ENCODE results near the gene DNAL1. TPM values are rescaled to one million over a fixed set of nuclear protein-coding genes. Genes with fewer than 3 reads are reported as not detected.

Gene DNAL1, protein sequence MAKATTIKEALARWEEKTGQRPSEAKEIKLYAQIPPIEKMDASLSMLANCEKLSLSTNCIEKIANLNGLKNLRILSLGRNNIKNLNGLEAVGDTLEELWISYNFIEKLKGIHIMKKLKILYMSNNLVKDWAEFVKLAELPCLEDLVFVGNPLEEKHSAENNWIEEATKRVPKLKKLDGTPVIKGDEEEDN
- 2.5 TPM for polyA plus RNA-seq (2012; ENCODE audit: low read depth, missing spikeins)

DNA sequence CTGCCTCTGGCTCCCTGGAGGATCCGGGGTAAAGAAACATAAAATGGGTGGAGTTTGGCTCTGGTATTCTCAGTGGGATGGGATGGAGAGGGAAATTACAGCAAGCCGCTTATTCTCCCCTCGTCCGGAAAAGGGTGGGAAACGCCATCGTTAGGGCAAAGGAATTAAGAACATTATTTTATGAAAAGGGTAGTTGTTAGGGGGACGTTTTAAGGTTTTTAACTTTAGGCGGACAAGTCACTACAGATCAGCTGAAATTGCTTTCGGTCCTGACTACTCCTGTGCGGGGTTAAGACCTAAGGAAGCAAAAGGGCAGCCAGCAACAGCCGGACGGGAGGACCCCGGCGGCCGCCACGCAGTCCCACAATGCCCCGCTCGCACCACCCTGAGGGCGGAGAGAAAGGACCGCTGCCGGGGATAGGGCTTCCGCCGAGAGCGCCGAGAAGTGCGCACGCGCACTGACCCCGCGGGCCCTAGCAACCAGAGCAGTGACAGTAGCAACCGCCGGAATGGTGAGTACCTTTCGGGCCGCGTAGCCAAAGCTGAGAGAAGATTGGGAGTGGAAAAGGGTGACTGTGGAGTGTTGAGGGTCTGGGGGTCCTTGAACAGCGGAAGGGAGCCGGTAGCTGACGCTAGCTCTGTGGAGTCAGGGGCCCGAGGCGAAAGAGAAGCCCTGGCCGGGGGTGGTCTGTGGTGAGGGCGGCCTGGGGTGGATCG lies at the start of gene DNAL1:
Gene DNAL1, plus strand, starts transcription at position 456 of the 717 bp plus-strand sequence. Its CDS starts 54 bp downstream, at position 510.
- FAIRE-seq, result peak; percentile 98
- DNase-seq (ENCODE audit: insufficient read length, low spot score), result peak; percentile 92
- TF ChIP-seq POLR2AphosphoS5 (IDR thresholded peaks at IDR 0.05; ENCODE audit: low read depth, low read length), result peak; percentile 82
- TF ChIP-seq TAF1 (IDR thresholded peaks at IDR 0.05; ENCODE audit: low read depth, low read length), result peak; percentile 52; the same call in 1 of the 2 replicates
- peak; percentile 87 for TF ChIP-seq POLR2A (IDR thresholded peaks at IDR 0.05; ENCODE audit: low read depth, low read length)
- no peak for TF ChIP-seq SPI1 (IDR thresholded peaks at IDR 0.05; ENCODE audit: low read depth, low read length)
- TF ChIP-seq PAX5 (IDR thresholded peaks at IDR 0.05; ENCODE audit: insufficient read depth, low read length, severe bottlenecking), result no peak
- TF ChIP-seq POU2F2 (IDR thresholded peaks at IDR 0.05; ENCODE audit: low read depth, low read length), result no peak

DNA sequence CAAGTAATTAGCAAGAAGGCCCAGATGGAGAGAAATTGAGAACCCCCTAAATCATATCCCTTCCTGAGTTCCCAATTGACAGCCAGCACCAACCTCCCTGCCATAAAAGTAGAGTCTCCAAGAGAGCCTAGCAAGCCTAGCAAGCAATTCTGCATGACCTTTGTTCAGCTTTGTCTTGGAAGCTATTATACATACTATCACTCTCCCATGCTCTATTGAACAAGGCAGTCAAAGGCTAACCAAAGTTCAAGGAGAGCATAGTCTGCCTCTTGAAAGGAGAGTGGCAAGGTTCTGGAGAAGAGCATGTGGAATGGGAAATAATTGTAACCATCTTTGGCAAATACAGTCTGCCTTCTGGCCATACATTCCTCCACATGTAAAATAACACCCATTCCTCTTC lies 45.3 kb upstream of the DNAL1 start:
- FAIRE-seq (no peak), DNase-seq (ENCODE audit: insufficient read length, low spot score) (no peak)
- TF ChIP-seq SPI1 (IDR thresholded peaks at IDR 0.05; ENCODE audit: low read depth, low read length) (no peak), TAF1 (IDR thresholded peaks at IDR 0.05; ENCODE audit: low read depth, low read length) (no peak)

DNA sequence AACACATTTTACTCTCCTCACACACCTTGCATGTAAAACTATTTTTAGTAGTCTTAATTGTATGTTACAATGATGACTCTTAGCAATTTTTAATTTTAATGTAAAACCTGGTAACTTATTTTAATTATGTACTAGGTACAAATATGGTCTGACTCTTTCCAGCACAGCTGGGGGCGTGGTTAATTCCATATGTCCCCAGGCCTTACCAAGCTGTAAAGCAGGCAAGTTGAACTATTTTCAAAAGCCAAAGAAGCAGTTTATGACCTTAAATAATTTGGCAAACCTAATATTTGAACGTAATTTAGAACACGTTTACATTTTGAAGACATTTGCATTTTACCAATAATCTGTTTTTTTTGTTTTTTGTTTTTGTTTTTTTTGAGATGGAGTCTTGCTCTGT lies 41.8 kb upstream of the DNAL1 start:
- no peak for FAIRE-seq

DNA sequence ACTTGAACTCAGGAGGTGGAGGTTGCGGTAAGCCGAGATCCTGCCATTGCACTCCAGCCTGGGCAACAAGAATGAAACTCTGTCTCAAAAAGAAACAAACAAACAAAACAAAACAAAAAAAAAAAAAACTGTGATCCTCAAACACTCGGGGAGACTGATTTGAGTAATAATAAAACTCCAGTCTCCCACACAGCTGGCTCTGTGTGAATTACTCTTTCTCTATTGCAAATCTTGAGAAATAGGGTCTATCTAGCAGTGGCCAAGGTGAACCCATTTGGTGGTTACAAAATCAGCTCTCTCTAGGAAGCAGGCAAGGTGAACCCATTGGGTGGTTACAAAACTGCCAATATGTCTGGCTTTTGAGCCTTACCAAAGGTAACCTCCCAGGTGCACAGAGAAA lies 38.5 kb upstream of the DNAL1 start:
- TF ChIP-seq TAF1 (IDR thresholded peaks at IDR 0.05; ENCODE audit: low read depth, low read length) (no peak), POU2F2 (IDR thresholded peaks at IDR 0.05; ENCODE audit: low read depth, low read length) (no peak), SPI1 (IDR thresholded peaks at IDR 0.05; ENCODE audit: low read depth, low read length) (no peak), POLR2A (IDR thresholded peaks at IDR 0.05; ENCODE audit: low read depth, low read length) (no peak), PAX5 (IDR thresholded peaks at IDR 0.05; ENCODE audit: insufficient read depth, low read length, severe bottlenecking) (no peak), POLR2AphosphoS5 (IDR thresholded peaks at IDR 0.05; ENCODE audit: low read depth, low read length) (no peak)
- FAIRE-seq (no peak), DNase-seq (ENCODE audit: insufficient read length, low spot score) (no peak)

More for the DNA sequence above, 41.8 kb upstream of the DNAL1 start:
- TF ChIP-seq TAF1 (IDR thresholded peaks at IDR 0.05; ENCODE audit: low read depth, low read length) (no peak), POLR2AphosphoS5 (IDR thresholded peaks at IDR 0.05; ENCODE audit: low read depth, low read length) (no peak), PAX5 (IDR thresholded peaks at IDR 0.05; ENCODE audit: insufficient read depth, low read length, severe bottlenecking) (no peak), POLR2A (IDR thresholded peaks at IDR 0.05; ENCODE audit: low read depth, low read length) (no peak), SPI1 (IDR thresholded peaks at IDR 0.05; ENCODE audit: low read depth, low read length) (no peak)
- no peak for DNase-seq (ENCODE audit: insufficient read length, low spot score)

DNA sequence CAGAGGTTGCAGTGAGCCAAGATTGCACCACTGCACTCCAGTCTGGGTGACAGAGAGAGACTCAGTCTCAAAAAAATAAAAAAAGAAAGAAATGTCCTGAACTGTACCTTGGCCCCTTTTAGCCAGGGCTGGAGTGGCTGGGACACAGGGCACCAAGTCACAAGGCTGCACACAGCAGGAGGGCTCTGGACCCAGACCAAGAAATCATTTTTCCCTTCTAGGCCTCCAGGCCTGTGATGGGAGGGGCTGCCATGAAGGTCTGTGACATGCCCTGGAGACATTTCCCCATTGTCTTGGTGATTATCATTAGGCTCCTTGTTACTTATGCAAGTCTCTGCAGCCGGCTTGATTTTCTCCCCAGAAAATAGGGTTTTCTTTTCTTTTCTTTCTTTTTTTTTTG lies 37.5 kb upstream of the DNAL1 start:
- DNase-seq (ENCODE audit: insufficient read length, low spot score), result no peak
- no peak for TF ChIP-seq PAX5 (IDR thresholded peaks at IDR 0.05; ENCODE audit: insufficient read depth, low read length, severe bottlenecking)
- TF ChIP-seq POLR2AphosphoS5 (IDR thresholded peaks at IDR 0.05; ENCODE audit: low read depth, low read length), result no peak
- no peak for TF ChIP-seq SPI1 (IDR thresholded peaks at IDR 0.05; ENCODE audit: low read depth, low read length)
- TF ChIP-seq POU2F2 (IDR thresholded peaks at IDR 0.05; ENCODE audit: low read depth, low read length), result no peak
- TF ChIP-seq POLR2A (IDR thresholded peaks at IDR 0.05; ENCODE audit: low read depth, low read length), result no peak
- TF ChIP-seq TAF1 (IDR thresholded peaks at IDR 0.05; ENCODE audit: low read depth, low read length), result no peak
- FAIRE-seq, result no peak

DNA sequence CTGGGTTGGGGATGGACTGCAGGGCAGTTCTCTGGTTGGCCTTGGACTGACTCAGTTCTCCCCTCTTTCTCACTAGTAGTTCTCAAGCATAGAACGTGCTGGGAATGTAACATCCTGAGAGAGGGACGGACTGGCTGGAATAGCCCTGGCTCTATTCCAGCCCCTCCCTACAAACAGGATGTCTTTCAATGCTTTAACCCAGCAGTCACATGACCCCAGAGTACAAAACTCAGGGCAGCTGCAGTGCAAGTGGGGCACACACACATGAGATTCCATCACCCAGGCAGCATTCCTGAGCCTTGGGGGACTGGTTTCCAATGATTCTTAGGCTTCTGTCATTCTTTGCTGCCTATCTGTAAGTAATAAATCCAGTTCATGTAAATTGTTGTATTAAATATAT lies 34.1 kb upstream of the DNAL1 start:
- DNase-seq (ENCODE audit: insufficient read length, low spot score) (no peak), FAIRE-seq (no peak)
- TF ChIP-seq POU2F2 (IDR thresholded peaks at IDR 0.05; ENCODE audit: low read depth, low read length), result no peak
- TF ChIP-seq PAX5 (IDR thresholded peaks at IDR 0.05; ENCODE audit: insufficient read depth, low read length, severe bottlenecking), result no peak
- TF ChIP-seq POLR2AphosphoS5 (IDR thresholded peaks at IDR 0.05; ENCODE audit: low read depth, low read length), result no peak
- no peak for TF ChIP-seq TAF1 (IDR thresholded peaks at IDR 0.05; ENCODE audit: low read depth, low read length)
- TF ChIP-seq SPI1 (IDR thresholded peaks at IDR 0.05; ENCODE audit: low read depth, low read length), result no peak
- TF ChIP-seq POLR2A (IDR thresholded peaks at IDR 0.05; ENCODE audit: low read depth, low read length), result no peak

DNA sequence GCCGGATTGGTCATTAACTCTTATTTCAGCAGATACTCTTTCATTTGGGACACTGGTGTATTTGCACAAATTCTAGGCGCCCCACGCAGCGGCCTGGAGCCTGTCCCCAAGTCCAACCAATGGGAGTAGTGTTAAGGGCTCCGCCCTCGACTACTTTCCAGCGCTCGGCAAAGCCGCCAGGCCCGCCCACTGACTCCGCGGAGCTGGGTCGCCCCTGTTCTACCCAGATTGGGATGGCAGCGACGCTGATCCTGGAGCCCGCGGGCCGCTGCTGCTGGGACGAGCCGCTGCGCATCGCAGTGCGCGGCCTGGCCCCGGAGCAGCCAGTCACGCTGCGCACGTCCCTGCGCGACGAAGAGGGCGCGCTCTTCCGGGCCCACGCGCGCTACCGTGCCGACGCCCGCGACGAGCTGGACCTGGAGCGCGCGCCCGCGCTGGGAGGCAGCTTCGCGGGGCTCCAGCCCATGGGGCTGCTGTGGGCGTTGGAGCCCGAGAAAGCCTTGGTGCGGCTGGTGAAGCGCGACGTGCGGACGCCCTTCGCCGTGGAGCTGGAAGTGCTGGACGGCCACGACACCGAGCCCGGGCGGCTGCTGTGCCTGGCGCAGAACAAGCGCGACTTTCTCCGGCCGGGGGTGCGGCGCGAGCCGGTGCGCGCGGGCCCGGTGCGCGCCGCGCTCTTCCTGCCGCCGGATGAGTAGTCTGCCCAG lies 32.3 kb upstream of the DNAL1 start, which contains the start of gene ACOT6:
Gene ACOT6, plus strand, starts transcription at position 179 of the 707 bp plus-strand sequence. Its CDS starts 55 bp downstream, at position 234.
- TF ChIP-seq TAF1 (IDR thresholded peaks at IDR 0.05; ENCODE audit: low read depth, low read length), result no peak
- no peak for TF ChIP-seq POLR2A (IDR thresholded peaks at IDR 0.05; ENCODE audit: low read depth, low read length)
- no peak for TF ChIP-seq POLR2AphosphoS5 (IDR thresholded peaks at IDR 0.05; ENCODE audit: low read depth, low read length)
- no peak for TF ChIP-seq PAX5 (IDR thresholded peaks at IDR 0.05; ENCODE audit: insufficient read depth, low read length, severe bottlenecking)
- TF ChIP-seq SPI1 (IDR thresholded peaks at IDR 0.05; ENCODE audit: low read depth, low read length), result no peak
- no peak for TF ChIP-seq POU2F2 (IDR thresholded peaks at IDR 0.05; ENCODE audit: low read depth, low read length)
- FAIRE-seq, result peak; percentile 93
- DNase-seq (ENCODE audit: insufficient read length, low spot score), result peak; percentile 63

DNA sequence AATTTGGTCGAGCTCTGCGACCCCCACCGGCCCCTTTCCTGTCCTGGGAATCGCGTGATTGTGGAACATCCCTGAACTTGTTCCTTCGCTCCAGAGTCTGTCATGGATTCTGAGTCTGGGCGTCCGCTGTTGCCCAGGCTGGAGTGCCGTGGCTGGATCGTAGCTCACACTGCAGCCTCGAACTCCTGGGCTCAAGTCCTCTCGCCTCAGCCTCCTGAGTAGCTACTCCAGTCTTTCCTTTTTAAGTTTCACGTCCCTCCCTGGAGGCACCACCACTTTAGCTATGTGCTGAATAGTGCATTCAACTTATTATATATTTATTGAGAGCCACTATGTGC lies 31.8 kb upstream of the DNAL1 start:
- FAIRE-seq (no peak), DNase-seq (ENCODE audit: insufficient read length, low spot score) (no peak)
- TF ChIP-seq POLR2AphosphoS5 (IDR thresholded peaks at IDR 0.05; ENCODE audit: low read depth, low read length) (no peak), TAF1 (IDR thresholded peaks at IDR 0.05; ENCODE audit: low read depth, low read length) (no peak), POLR2A (IDR thresholded peaks at IDR 0.05; ENCODE audit: low read depth, low read length) (no peak), PAX5 (IDR thresholded peaks at IDR 0.05; ENCODE audit: insufficient read depth, low read length, severe bottlenecking) (no peak), SPI1 (IDR thresholded peaks at IDR 0.05; ENCODE audit: low read depth, low read length) (no peak), POU2F2 (IDR thresholded peaks at IDR 0.05; ENCODE audit: low read depth, low read length) (no peak)

DNA sequence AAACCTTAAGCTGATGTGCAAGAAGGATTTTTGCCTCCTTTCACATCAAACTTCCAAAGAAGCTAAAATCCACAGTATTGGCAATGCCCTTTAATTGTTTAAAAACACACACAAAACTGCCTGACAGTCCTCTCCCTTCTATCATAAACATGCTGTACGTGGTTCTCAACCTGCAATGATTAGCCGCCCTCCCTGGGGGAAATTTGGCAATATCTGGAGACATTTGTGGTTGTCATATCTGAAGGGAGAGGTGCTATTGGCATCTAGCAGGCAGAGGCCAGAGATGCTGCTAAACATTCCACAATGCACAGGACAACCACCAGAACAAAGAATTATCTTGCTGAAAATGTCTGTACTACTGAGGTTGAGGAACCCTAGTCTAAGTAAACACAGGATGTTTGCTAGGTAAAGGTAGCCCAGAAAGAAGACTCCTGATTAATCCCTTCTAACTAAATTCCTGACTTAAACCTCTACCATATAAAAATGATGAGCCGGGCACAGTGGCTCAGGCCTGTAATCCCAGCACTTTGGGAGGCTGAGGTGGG lies 31.3 kb upstream of the DNAL1 start:
- DNase-seq (ENCODE audit: insufficient read length, low spot score), result no peak
- FAIRE-seq, result no peak
- TF ChIP-seq POLR2AphosphoS5 (IDR thresholded peaks at IDR 0.05; ENCODE audit: low read depth, low read length) (no peak), TAF1 (IDR thresholded peaks at IDR 0.05; ENCODE audit: low read depth, low read length) (no peak)

All from GM12891 (cell line).